ENCODE measurements around the gene TMTC4.

TMTC4 gene

DNA sequence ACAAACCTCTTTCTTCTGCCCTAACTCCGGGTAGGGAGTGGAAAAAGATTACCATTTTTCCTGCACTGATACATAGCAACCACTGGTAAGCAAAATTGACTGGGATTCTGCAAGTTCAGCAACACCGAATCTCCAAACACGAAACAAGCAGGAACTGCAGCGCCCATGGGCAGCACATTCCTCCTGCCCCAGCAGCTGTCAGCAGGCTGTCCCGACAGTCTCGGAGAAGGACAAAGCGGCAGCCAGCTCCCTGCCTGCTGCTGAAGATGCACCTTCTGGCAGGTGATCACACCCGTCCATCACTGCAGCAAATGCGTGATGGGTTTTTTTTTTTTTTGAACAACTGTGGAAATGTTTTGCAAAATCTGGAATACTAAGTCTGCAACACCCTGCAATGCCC is 6.7 kb downstream of the TMTC4 start:
- TF ChIP-seq, protein P1, sequence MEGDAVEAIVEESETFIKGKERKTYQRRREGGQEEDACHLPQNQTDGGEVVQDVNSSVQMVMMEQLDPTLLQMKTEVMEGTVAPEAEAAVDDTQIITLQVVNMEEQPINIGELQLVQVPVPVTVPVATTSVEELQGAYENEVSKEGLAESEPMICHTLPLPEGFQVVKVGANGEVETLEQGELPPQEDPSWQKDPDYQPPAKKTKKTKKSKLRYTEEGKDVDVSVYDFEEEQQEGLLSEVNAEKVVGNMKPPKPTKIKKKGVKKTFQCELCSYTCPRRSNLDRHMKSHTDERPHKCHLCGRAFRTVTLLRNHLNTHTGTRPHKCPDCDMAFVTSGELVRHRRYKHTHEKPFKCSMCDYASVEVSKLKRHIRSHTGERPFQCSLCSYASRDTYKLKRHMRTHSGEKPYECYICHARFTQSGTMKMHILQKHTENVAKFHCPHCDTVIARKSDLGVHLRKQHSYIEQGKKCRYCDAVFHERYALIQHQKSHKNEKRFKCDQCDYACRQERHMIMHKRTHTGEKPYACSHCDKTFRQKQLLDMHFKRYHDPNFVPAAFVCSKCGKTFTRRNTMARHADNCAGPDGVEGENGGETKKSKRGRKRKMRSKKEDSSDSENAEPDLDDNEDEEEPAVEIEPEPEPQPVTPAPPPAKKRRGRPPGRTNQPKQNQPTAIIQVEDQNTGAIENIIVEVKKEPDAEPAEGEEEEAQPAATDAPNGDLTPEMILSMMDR (IDR thresholded peaks at IDR 0.05; ENCODE audit: control insufficient read depth, insufficient read depth, low read depth, low read length, missing control alignments) = no peak
- DNase-seq (ENCODE audit: low read depth) = no peak
- H3K4me3 ChIP-seq (ENCODE audit: control insufficient read depth, low read depth, low read length) = no peak overlapping the region

DNA sequence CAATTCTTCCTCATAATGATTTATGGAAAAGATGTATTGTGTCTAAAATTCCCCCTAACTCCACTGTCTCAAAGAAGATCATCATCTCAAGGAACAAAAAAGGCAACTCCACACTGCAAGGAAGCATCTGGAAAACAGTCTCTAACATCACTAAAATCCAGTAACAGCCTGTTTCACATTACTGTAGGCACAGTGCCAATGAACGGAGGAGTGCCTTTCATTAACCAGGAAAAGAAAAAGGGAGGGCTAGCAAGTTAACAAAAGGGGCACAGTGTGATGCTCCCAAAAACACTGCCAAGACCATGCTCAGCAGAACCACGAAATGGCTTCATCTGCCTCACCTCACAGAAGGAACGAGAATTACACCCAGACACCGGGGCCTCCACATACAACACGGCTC is 8.5 kb downstream of the TMTC4 start:
- TF ChIP-seq, protein P1 (IDR thresholded peaks at IDR 0.05; ENCODE audit: control insufficient read depth, insufficient read depth, low read depth, low read length, missing control alignments) = no peak
- no peak for DNase-seq (ENCODE audit: low read depth)
- H3K4me3 ChIP-seq (ENCODE audit: control insufficient read depth, low read depth, low read length) = no peak overlapping the region

DNA sequence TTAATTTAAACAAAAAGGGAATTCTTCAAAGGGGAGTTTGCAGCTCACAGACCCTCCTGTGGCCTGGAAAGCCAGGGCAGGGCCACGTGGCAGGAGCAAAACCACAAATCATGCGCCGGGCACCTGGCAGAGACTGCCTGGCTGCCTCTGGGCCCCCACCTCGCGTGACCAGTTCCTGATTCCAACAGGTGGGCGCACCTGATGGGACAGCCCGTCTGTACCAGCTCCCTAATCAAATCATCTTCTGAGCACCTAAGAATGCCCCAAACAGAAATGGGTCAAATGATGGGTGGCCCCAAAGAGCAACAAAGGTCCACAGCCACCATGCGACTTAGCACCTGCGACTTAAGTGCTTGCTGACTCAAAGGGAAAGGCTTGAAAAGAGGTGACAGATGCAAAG is 9.2 kb downstream of the TMTC4 start:
- no peak overlapping the region for H3K4me3 ChIP-seq (ENCODE audit: control insufficient read depth, low read depth, low read length)
- TF ChIP-seq, protein P1 (IDR thresholded peaks at IDR 0.05; ENCODE audit: control insufficient read depth, insufficient read depth, low read depth, low read length, missing control alignments) = no peak
- DNase-seq (ENCODE audit: low read depth) = no peak

DNA sequence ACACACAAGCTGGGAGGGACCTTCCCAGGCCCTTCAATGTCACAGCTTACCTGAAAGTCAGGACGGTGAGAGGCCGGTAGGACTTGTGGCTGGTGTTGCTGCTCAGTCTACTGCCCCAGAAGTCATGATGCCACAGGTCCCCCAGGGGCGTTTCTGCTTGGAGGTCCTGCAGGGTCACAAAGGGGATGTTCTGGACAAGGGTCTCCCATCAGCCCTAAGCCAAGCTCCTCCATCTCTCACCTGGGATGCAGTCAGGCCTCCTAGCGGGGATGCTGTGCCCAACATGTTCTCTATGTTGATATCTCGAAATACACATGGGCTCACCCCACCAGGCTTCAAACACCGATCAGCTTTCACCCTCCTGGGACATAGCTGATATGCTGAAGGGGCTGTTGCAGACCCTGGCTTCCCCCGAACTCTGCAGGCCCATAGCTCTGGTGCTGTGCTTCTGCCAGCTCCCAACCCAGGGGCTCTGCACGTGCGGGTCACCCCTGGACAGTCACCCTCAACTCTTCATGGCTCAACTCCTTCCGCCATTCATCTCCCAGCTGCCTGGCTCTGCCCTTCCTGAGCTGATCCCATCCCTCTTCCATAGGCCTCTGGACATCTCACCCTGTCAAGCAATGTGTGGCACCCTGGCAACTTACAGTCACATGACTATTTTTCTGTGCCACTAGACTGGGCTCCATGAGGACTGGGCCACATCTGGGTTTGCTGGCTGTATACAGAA is 10.3 kb downstream of the TMTC4 start:
- no peak overlapping the region for H3K4me3 ChIP-seq (ENCODE audit: control insufficient read depth, low read depth, low read length)
- TF ChIP-seq, protein P1 (IDR thresholded peaks at IDR 0.05; ENCODE audit: control insufficient read depth, insufficient read depth, low read depth, low read length, missing control alignments) = no peak
- no peak for DNase-seq (ENCODE audit: low read depth)

DNA sequence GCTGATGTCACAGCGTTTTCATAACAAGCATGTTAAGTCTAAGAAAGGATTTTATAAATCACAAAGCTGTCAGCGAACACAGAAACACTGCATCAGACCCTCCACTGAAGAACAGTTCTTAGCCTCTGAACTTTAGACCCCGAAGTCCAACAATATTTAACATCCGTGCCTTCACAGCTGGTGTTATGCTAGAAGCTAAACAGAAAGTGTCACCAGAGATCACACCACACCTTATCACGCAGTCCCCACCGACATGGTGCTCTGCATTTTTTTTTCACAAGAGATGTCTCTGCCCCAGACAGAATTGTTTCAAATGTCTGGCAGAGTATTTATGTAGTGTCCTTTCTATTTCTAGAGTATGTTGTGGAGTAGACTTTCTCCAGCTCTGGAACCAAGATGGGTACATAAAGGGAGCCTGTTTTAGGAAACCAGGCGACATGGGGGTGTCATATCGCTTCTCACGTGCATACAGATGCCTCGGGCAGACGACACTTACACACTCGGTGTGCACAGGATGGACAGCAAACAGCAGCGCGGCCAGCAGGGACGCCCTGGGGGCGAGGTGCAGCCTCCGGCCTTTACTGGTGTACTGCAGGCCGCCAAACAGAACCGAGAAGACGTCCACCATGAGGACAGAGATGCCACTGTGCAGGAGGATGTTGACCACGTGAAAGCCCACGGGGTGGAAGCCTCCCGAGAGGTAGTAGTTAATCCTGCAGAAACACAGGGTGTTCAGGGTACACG is 12.0 kb downstream of the TMTC4 start:
- no peak for DNase-seq (ENCODE audit: low read depth)
- TF ChIP-seq, protein P1 (IDR thresholded peaks at IDR 0.05; ENCODE audit: control insufficient read depth, insufficient read depth, low read depth, low read length, missing control alignments) = no peak
- no peak overlapping the region for H3K4me3 ChIP-seq (ENCODE audit: control insufficient read depth, low read depth, low read length)

DNA sequence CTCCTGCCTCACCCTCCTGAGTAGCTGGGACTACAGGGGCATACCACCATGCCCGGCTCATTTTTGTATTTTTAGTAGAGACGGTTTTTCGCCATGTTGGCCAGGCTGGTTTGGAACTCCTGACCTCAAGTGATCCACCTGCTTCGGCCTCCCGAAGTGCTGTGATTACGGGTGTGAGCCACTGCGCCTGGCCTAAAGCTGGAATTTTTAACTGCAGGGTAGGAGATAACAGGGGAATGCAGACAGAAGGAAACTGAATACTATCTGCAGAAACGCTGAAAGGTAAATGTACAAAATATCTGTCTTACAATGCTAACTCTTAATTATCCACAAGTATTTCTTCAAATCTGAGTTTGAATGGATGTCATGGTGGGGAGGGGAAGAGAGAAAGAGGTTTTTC is 13.8 kb downstream of the TMTC4 start:
- no peak overlapping the region for H3K4me3 ChIP-seq (ENCODE audit: control insufficient read depth, low read depth, low read length)
- TF ChIP-seq, protein P1 (IDR thresholded peaks at IDR 0.05; ENCODE audit: control insufficient read depth, insufficient read depth, low read depth, low read length, missing control alignments) = no peak
- DNase-seq (ENCODE audit: low read depth) = no peak

Measured in AG09309 (cell line).